KMS-11 (cell line): ENCODE results near the gene RRAGA.

Experiments used
- H2AFZ ChIP-seq: fragments of 200-600 bp; sonication (generic); 2 replicates; pipeline ENCODE4 v1.6.1; 2016; ENCODE audit warnings: antibody characterized with exemption, mixed run types, low read depth
- H3K27ac ChIP-seq: fragments of 200-600 bp; sonication (generic); 2 replicates; pipeline ENCODE4 v1.6.1; 2016; ENCODE audit warnings: mild to moderate bottlenecking, mixed run types
- H3K27me3 ChIP-seq: fragments of 200-600 bp; sonication (generic); 2 replicates; pipeline ENCODE4 v1.6.1; 2017; ENCODE audit warnings: mild to moderate bottlenecking, low read depth, mixed run types, moderate library complexity; ENCODE audit not compliant: insufficient read depth
- H3K36me3 ChIP-seq: fragments of 200-600 bp; sonication (generic); 2 replicates; pipeline ENCODE4 v1.6.1; 2017; ENCODE audit warnings: mild to moderate bottlenecking, mixed run types; ENCODE audit not compliant: insufficient read depth
- H3K4me1 ChIP-seq: fragments of 200-600 bp; sonication (generic); 2 replicates; pipeline ENCODE4 v1.6.1; 2016; ENCODE audit warnings: mild to moderate bottlenecking, low read depth, mixed run types; ENCODE audit not compliant: poor library complexity, severe bottlenecking
- H3K4me2 ChIP-seq: fragments of 200-600 bp; sonication (generic); 2 replicates; pipeline ENCODE4 v1.7.0; 2016; ENCODE audit warnings: mild to moderate bottlenecking, mixed run types
- H3K4me3 ChIP-seq: fragments of 200-600 bp; sonication (generic); IDR thresholded peaks from 2 replicates; pipeline ENCODE4 v1.6.1; 2017; ENCODE audit warnings: low read depth, low read length, mixed read lengths; ENCODE audit not compliant: insufficient read depth
- H3K79me2 ChIP-seq: fragments of 200-600 bp; sonication (generic); 2 replicates; pipeline ENCODE4 v1.6.1; 2016; ENCODE audit warnings: low read depth, mixed run types; ENCODE audit not compliant: insufficient read depth
- H3K9ac ChIP-seq: fragments of 200-600 bp; sonication (generic); 2 replicates; pipeline ENCODE4 v1.6.1; 2016; ENCODE audit warnings: mild to moderate bottlenecking, mixed run types
- H4K20me1 ChIP-seq: fragments of 200-600 bp; sonication (generic); 2 replicates; pipeline ENCODE4 v1.6.1; 2016; ENCODE audit warnings: mild to moderate bottlenecking, mixed run types; ENCODE audit not compliant: insufficient read depth
- CTCF ChIP-seq: fragments of 200-600 bp; sonication (generic); conservative IDR thresholded peaks from 2 replicates; pipeline ENCODE4 v1.6.1; 2017; ENCODE audit warnings: low read depth, mild to moderate bottlenecking, antibody characterized with exemption, low read length, moderate library complexity, mixed read lengths

Gene RRAGA

GRCh38 chr9:19057033-19057432 is 7.8 kb downstream of the RRAGA start:
- TF ChIP-seq CTCF: no peak
- Histone ChIP-seq H3K36me3 (0 out of 2 replicates have a peak, but pooled peaks cover 4% of the 10 kb centered on the region), H3K27me3 (no peaks in the 10 kb centered on the region)

GRCh38 chr9:19074229-19074628 is 25.0 kb downstream of the RRAGA start:
- Histone ChIP-seq H3K4me3 (no peak overlapping the region), H3K9ac (no peak overlapping the region), H3K79me2 (no peaks in the 10 kb centered on the region), H2AFZ (no peak overlapping the region), H3K27me3 (no peaks in the 10 kb centered on the region), H3K36me3 (peaks cover 2% of the 10 kb centered on the region), H3K4me2 (no peak overlapping the region), H3K4me1 (no peaks in the 10 kb centered on the region), H4K20me1 (no peaks in the 10 kb centered on the region), H3K27ac (no peak overlapping the region)
- TF ChIP-seq CTCF: no peak

More at GRCh38 chr9:19057033-19057432, 7.8 kb downstream of the RRAGA start:
- Histone ChIP-seq H3K79me2 (no peaks in the 10 kb centered on the region), H3K4me2 (no peak overlapping the region), H3K4me3 (no peak overlapping the region), H4K20me1 (no peaks in the 10 kb centered on the region), H2AFZ (no peak overlapping the region), H3K4me1 (no peaks in the 10 kb centered on the region), H3K27ac (no peak overlapping the region), H3K9ac (no peak overlapping the region)

GRCh38 chr9:19074836-19075235 is 25.6 kb downstream of the RRAGA start:
- no peaks in the 10 kb centered on the region for H3K27me3 ChIP-seq
- H3K79me2 ChIP-seq: no peaks in the 10 kb centered on the region
- no peak overlapping the region for H3K9ac ChIP-seq
- H3K4me3 ChIP-seq: no peak overlapping the region
- H3K36me3 ChIP-seq: peaks cover 2% of the 10 kb centered on the region
- H3K4me2 ChIP-seq: no peak overlapping the region
- no peaks in the 10 kb centered on the region for H3K4me1 ChIP-seq
- H2AFZ ChIP-seq: no peak overlapping the region
- H3K27ac ChIP-seq: no peak overlapping the region
- no peaks in the 10 kb centered on the region for H4K20me1 ChIP-seq
- TF ChIP-seq CTCF: no peak

DNA sequence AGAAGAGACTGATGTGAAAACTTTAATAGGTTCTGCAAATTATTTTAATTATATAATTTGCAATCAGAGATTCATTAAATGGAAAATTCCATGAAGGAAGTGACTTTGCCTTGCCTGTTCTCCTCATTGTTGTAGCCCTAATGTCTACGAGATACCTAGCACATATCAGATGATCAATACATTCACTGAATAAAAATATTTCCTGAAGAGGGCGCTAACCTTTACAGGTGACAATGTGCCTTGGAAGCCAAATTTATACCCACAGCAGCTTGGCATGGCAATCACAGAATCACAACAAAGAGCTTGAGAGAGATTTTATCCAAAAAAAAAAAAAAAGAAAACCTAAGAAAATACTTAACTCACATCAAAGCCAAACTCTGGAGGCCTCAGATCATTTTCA is 36.1 kb downstream of the RRAGA start:
- Histone ChIP-seq H3K36me3 (peaks cover 5% of the 10 kb centered on the region; the same call in 1 of the 2 replicates), H3K9ac (no peak overlapping the region), H3K27ac (no peak overlapping the region), H3K4me1 (no peaks in the 10 kb centered on the region), H3K4me2 (no peak overlapping the region), H3K79me2 (no peaks in the 10 kb centered on the region), H2AFZ (no peak overlapping the region), H3K4me3 (no peak overlapping the region), H3K27me3 (no peaks in the 10 kb centered on the region), H4K20me1 (no peaks in the 10 kb centered on the region)
- peak; percentile 64 for TF ChIP-seq CTCF
